ENCODE measurements around the gene MCTP1. TPM values are rescaled to one million over a fixed set of nuclear protein-coding genes. Genes with fewer than 3 reads are reported as not detected.
A peak's percentile ranks its signal among the peaks of the same experiment; 100 is the strongest.

The MCTP1 gene
- total and polyA plus RNA-seq, 2 of the 8 experiments (the other 6 are each of a cell fraction or from before 2014, with no cell fraction given): 0.56 to 3.4 TPM

GRCh38 chr5:95134326-95134725, 150.6 kb downstream of the MCTP1 start:
- Histone ChIP-seq H3K4ac (replicated peaks; ENCODE audit: insufficient read length, low read depth, low read length) (no peak overlapping the region), H2BK5ac (ENCODE audit: low read depth, low read length) (no peak overlapping the region)
- CTCF ChIA-PET (ENCODE audit: partially characterized antibody): interaction anchor here (1.1 kb wide), 1 partner anchor 165 kb away, joined by 3 read pairs; no protein-coding TSS in a partner anchor

More at GRCh38 chr5:95134326-95134725, 150.6 kb downstream of the MCTP1 start:
- POLR2A ChIA-PET (ENCODE audit: partially characterized antibody): no interaction called here
- Histone ChIP-seq H3K18ac (ENCODE audit: extremely low read depth, low read length) (no peak overlapping the region), H3K9ac (replicated peaks in 1 of 4; ENCODE audit: extremely low read depth in 1 of 4, low read depth in 3 of 4, low read length in 3 of 4) (no peak overlapping the region), H3K27me3 (replicated peaks in 1 of 4; ENCODE audit: control insufficient read depth in 3 of 4, extremely low read depth in 1 of 4, insufficient read depth in 3 of 4, low read length in 3 of 4) (peaks cover 0 to 2% (median 0%) of the 10 kb centered on the region in 4 experiments; a peak in 1 of 7 replicates), H4K91ac (replicated peaks; ENCODE audit: insufficient read length, low read length) (no peak overlapping the region), H3K79me1 (ENCODE audit: low read depth, low read length) (no peaks in the 10 kb centered on the region), H2BK12ac (ENCODE audit: low read depth, low read length) (no peak overlapping the region), H2AFZ (ENCODE audit: low read length) (peak overlapping the region; percentile 87; the same call in 1 of the 2 replicates), H2BK20ac (ENCODE audit: low read length) (no peak overlapping the region), H3K9me3 (ENCODE audit: insufficient read depth in 2 of 2, low read depth in 1 of 2, low read length in 1 of 2) (no peaks in the 10 kb centered on the region), H2BK120ac (replicated peaks; ENCODE audit: low read depth, low read length) (peak overlapping the region; percentile 28), H3K4me1 (replicated peaks in 1 of 4; ENCODE audit: control insufficient read depth in 3 of 4, insufficient read depth in 4 of 4, low read length in 3 of 4) (no peaks in the 10 kb centered on the region; a peak in 1 of 7 replicates), H3K23ac (ENCODE audit: insufficient read length) (no peak overlapping the region), H3K4me2 (ENCODE audit: insufficient read depth in 1 of 2, low read depth in 2 of 2, low read length in 2 of 2) (no peak overlapping the region), H3K56ac (replicated peaks; ENCODE audit: insufficient read length, low read depth, low read length) (no peak overlapping the region), H4K8ac (ENCODE audit: extremely low read depth, insufficient read depth, low read length) (no peak overlapping the region), H2AK5ac (ENCODE audit: low read depth, low read length) (no peak overlapping the region), H3K36me3 (ENCODE audit: control insufficient read depth in 2 of 4, insufficient read depth in 4 of 4, low read length in 3 of 4) (no peaks in the 10 kb centered on the region), H3K4me3 (ENCODE audit: extremely low read depth in 1 of 4, insufficient read depth in 2 of 4, low read depth in 3 of 4, low read length in 4 of 4) (no peak overlapping the region), H4K5ac (ENCODE audit: insufficient read length, low read depth, low read length) (no peak overlapping the region), H3K79me2 (ENCODE audit: control insufficient read depth in 1 of 2, insufficient read depth in 2 of 2, low read length in 2 of 2) (no peaks in the 10 kb centered on the region), H3K14ac (ENCODE audit: insufficient read length) (no peak overlapping the region), H3K23me2 (ENCODE audit: low read depth, low read length) (no peaks in the 10 kb centered on the region), H2BK15ac (ENCODE audit: low read length) (no peak overlapping the region), H3K27ac (ENCODE audit: low read depth, low read length) (no peak overlapping the region), H4K20me1 (replicated peaks in 1 of 2; ENCODE audit: control insufficient read depth in 1 of 2, insufficient read depth in 2 of 2, low read length in 2 of 2) (no peaks in the 10 kb centered on the region)
- 92% methylated on average over 3 of the region's 3 CpGs; no CpG with 5 or more reads in 1 of the 2 experiments for WGBS, 2 experiments (ENCODE audit: extremely low coverage in 1 of 2, insufficient coverage in 1 of 2, insufficient read length in 1 of 2, insufficient replicate concordance in 2 of 2, low coverage in 1 of 2, low lambda C conversion rate in 2 of 2, missing lambda C conversion rate in 1 of 2)
- FAIRE-seq (peak; percentile 52), DNase-seq (ENCODE audit: low read depth in 1 of 2, low spot score in 2 of 2) (no peak)
- TF ChIP-seq POLR2A (IDR thresholded peaks at IDR 0.05; ENCODE audit: control extremely low read depth in 1 of 2, low read depth in 2 of 2, low read length in 2 of 2) (no peak), TEAD4 (IDR thresholded peaks at IDR 0.05; ENCODE audit: low read depth, low read length) (no peak), POLR2AphosphoS5 (IDR thresholded peaks at IDR 0.05; ENCODE audit: low read depth, low read length) (no peak), GTF2F1 (IDR thresholded peaks at IDR 0.05; ENCODE audit: borderline replicate concordance, low read depth, low read length) (no peak), TAF1 (IDR thresholded peaks at IDR 0.05; ENCODE audit: low read depth, low read length) (no peak), SP1 (IDR thresholded peaks at IDR 0.05; ENCODE audit: low read depth, low read length) (no peak), RNF2 (IDR thresholded peaks at IDR 0.05; ENCODE audit: borderline replicate concordance, low read depth, low read length, missing control alignments, poor library complexity, severe bottlenecking) (no peak), NRF1 (IDR thresholded peaks at IDR 0.05; ENCODE audit: low read depth, low read length) (no peak), JUN (IDR thresholded peaks at IDR 0.05; ENCODE audit: low read depth, low read length) (no peak)

Data from H1 (cell line).